Fibroblast of lung (primary cell): ENCODE measurements around the gene HDAC8. TPM values are rescaled to one million over a fixed set of nuclear protein-coding genes. Genes with fewer than 3 reads are reported as not detected.

Source experiments
- DNase-seq, 2 donors: peaks; one replicate each; pipeline versions ENCODE4 v3.0.0 to v3.0.0-alpha.2; 2010; ENCODE audit warnings: low read depth in 2 of 2
- H2AFZ ChIP-seq: 2 replicates; pipeline ENCODE4 v1.5.1; 2012; ENCODE audit warnings: low read length, control low read depth, inconsistent platforms
- H3K27ac ChIP-seq: 2 replicates; pipeline ENCODE4 v1.5.1; 2011; ENCODE audit warnings: low read length, control low read depth; ENCODE audit not compliant: insufficient read depth
- H3K27me3 ChIP-seq: 2 replicates; pipeline ENCODE4 v1.5.1; 2011; ENCODE audit warnings: mild to moderate bottlenecking, low read length; ENCODE audit not compliant: control insufficient read depth, insufficient read depth
- H3K36me3 ChIP-seq: 2 replicates; pipeline ENCODE4 v1.5.1; 2011; ENCODE audit warnings: low read length; ENCODE audit not compliant: control insufficient read depth, insufficient read depth
- H3K4me1 ChIP-seq: 2 replicates; pipeline ENCODE4 v1.5.1; 2011; ENCODE audit warnings: low read length; ENCODE audit not compliant: control insufficient read depth, insufficient read depth; ENCODE audit errors: extremely low read depth
- H3K4me2 ChIP-seq: 2 replicates; pipeline ENCODE4 v1.5.1; 2011; ENCODE audit warnings: low read length, control low read depth; ENCODE audit not compliant: insufficient read depth; ENCODE audit errors: extremely low read depth
- H3K4me3 ChIP-seq, 4 experiments: fragments of 200-600 bp in 1 of 4; sonication (generic) in 1 of 4; replicated peaks in 1 of 4; 2 replicates each; pipeline ENCODE4 v1.5.1; 2011 to 2016; ENCODE audit warnings: low read length in 4 of 4, low read depth in 3 of 4, mild to moderate bottlenecking in 3 of 4, control low read depth in 2 of 4, inconsistent platforms in 1 of 4, mixed read lengths in 1 of 4; ENCODE audit not compliant: insufficient read depth in 1 of 4; ENCODE audit errors: control extremely low read depth in 1 of 4
- H3K79me2 ChIP-seq: 2 replicates; pipeline ENCODE4 v1.5.1; 2012; ENCODE audit warnings: mild to moderate bottlenecking, low read length, inconsistent platforms; ENCODE audit not compliant: control insufficient read depth, insufficient read depth
- H3K9ac ChIP-seq: 2 replicates; pipeline ENCODE4 v1.5.1; 2011; ENCODE audit warnings: mild to moderate bottlenecking, low read length, control low read depth; ENCODE audit not compliant: insufficient read depth
- H3K9me3 ChIP-seq: 2 replicates; pipeline ENCODE4 v1.5.1; 2012; ENCODE audit warnings: low read depth, low read length; ENCODE audit not compliant: control insufficient read depth, insufficient read depth
- H4K20me1 ChIP-seq: 2 replicates; pipeline ENCODE4 v1.5.1; 2011; ENCODE audit warnings: low read length; ENCODE audit not compliant: control insufficient read depth, insufficient read depth; ENCODE audit errors: extremely low read depth
- EZH2 ChIP-seq: IDR thresholded peaks from 2 replicates; pipeline ENCODE4 v1.5.1; 2012; ENCODE audit warnings: low read length, control low read depth, mild to moderate bottlenecking; ENCODE audit errors: missing control alignments
- polyA plus RNA-seq, 2 donors: library from polyadenylated mRNA; depleted of rRNA in 1 of 2; stranded (reverse) in 1 of 2; unstranded in 1 of 2; fragments of >200 nt; gene quantifications; 2 replicates each; pipeline ENCODE4 v1.2.1, GENCODE V29; 2011 to 2012; ENCODE audit warnings: missing spikeins in 1 of 2
- total RNA-seq: library from RNA; depleted of rRNA; stranded (reverse); fragments of >200 nt; gene quantifications from 2 replicates; pipeline ENCODE4 v1.2.1, GENCODE V29; 2014
- TF ChIP-seq, protein P1 (sequence below), 2 donors: IDR thresholded peaks in 1 of 2; conservative IDR thresholded peaks in 1 of 2; 1 replicate in 1 of 2; 2 replicates in 1 of 2; pipeline ENCODE4 v1.5.1; 2011 to 2012; ENCODE audit warnings: low read length in 2 of 2, control low read depth in 1 of 2, inconsistent platforms in 1 of 2, low read depth in 1 of 2, mild to moderate bottlenecking in 1 of 2

HDAC8 gene
- total and polyA plus RNA-seq, 2 donors (not counting 1 experiment from before 2014, with no cell fraction given), result 25.9 TPM

DNA sequence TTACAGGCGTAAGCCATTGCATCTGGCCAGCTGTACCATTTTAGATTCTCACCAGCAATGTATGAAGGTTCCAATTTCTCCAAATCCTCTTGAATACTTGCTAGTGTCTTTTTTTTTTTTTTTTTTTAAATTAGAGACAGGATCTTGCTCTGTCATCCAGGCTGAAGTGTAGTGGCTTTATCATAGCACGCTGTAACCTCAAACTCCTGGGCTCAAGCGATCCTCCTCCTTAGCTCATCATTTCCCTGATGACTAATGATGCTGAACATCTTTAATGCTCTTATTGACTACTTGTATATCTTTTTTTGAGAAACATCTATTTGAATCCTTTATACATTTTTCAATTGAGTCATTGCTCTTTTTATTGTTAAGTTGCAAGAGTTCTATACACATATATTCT, 40.3 kb downstream of the HDAC8 start:
- TF ChIP-seq, protein P1, sequence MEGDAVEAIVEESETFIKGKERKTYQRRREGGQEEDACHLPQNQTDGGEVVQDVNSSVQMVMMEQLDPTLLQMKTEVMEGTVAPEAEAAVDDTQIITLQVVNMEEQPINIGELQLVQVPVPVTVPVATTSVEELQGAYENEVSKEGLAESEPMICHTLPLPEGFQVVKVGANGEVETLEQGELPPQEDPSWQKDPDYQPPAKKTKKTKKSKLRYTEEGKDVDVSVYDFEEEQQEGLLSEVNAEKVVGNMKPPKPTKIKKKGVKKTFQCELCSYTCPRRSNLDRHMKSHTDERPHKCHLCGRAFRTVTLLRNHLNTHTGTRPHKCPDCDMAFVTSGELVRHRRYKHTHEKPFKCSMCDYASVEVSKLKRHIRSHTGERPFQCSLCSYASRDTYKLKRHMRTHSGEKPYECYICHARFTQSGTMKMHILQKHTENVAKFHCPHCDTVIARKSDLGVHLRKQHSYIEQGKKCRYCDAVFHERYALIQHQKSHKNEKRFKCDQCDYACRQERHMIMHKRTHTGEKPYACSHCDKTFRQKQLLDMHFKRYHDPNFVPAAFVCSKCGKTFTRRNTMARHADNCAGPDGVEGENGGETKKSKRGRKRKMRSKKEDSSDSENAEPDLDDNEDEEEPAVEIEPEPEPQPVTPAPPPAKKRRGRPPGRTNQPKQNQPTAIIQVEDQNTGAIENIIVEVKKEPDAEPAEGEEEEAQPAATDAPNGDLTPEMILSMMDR (conservative IDR thresholded peaks at IDR 0.05 in 1 of 2, IDR thresholded peaks at IDR 0.05 in 1 of 2; ENCODE audit: low read depth in 1 of 2, low read length in 2 of 2), result no peak
- no peak for TF ChIP-seq EZH2
- Histone ChIP-seq H3K79me2 (no peaks in the 10 kb centered on the region), H2AFZ (no peak overlapping the region), H3K27me3 (no peaks in the 10 kb centered on the region), H3K36me3 (no peaks in the 10 kb centered on the region), H4K20me1 (no peaks in the 10 kb centered on the region), H3K4me1 (no peaks in the 10 kb centered on the region), H3K9me3 (no peaks in the 10 kb centered on the region), H3K4me3 (no peak overlapping the region), H3K27ac (no peak overlapping the region), H3K4me2 (no peak overlapping the region), H3K9ac (no peak overlapping the region)
- no peak for DNase-seq

DNA sequence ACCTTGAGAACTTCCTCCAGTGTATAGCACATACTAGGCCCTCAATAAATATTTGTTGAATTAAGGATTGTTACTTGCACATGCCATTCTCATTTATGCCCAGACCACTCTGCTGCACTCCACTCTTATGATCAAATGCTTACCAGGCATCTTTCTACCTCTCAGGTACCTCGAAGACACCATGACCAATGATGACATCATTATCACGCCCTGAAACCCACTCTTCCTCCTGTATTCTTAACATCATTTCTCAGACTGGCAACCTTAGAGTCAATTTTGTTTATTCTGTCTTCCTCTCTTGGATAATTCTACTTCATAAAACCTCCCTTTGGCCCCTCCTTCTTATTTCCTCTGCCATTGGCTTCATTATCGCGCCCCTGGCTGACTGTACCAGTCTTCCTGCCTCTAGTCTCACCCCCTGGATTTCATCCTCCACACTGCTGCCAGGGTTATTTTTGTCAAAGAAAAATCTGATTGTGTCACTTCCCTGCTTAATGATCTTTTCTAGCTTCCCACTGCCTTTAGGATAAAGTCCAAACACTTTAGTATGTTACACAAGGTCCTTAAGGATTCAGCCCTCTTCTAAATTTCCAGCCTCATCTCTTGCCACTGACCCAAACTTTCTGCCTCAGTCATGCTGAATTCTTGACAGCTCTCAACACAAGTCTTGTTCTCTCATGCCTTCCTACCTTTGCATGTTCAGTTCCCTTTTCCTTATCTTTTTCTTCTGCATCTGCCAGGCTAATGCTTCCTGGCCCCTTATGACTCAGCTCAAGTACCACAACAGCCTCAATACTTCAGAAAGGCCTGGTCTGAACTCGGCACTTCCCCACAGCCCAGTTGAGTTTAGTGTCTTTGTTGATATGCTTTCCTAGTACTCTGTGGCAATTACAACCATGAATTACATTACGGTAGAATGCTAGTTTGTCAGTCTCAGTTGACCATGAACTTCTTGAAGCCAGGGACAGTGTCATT, 45.8 kb downstream of the HDAC8 start:
- Histone ChIP-seq H3K4me2 (no peak overlapping the region), H4K20me1 (no peaks in the 10 kb centered on the region), H3K4me1 (no peaks in the 10 kb centered on the region), H3K9ac (no peak overlapping the region), H3K9me3 (no peaks in the 10 kb centered on the region), H3K36me3 (no peaks in the 10 kb centered on the region), H3K4me3 (no peak overlapping the region), H3K79me2 (no peaks in the 10 kb centered on the region), H3K27ac (no peak overlapping the region), H2AFZ (no peak overlapping the region), H3K27me3 (no peaks in the 10 kb centered on the region)
- peak in 1 of 2 donors; percentile 53 for DNase-seq
- no peak for TF ChIP-seq EZH2
- TF ChIP-seq, protein P1 (conservative IDR thresholded peaks at IDR 0.05 in 1 of 2, IDR thresholded peaks at IDR 0.05 in 1 of 2; ENCODE audit: low read depth in 1 of 2, low read length in 2 of 2), result no peak

DNA sequence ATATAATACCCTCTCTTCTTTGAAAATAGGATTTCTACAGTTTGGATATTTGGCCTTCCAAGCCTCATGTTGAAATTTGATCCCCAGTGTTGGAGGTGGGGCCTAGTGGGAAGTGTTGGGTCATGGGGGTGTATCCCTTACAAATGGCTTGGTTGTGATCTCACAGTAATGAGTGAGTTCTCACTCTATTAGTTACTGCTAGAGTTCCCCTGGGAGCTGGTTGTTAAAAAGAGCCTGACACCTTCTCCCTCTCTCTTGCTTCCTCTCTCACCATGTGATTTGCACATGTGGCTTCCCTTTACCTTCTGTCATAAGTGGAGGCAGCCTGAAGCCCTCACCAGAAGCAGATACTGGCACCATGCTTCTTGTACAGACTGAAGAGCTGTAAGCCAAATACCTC, 73.9 kb downstream of the HDAC8 start:
- peak in 1 of 2 donors; percentile 4 for DNase-seq
- Histone ChIP-seq H3K27ac (no peak overlapping the region), H3K36me3 (no peaks in the 10 kb centered on the region), H2AFZ (no peak overlapping the region), H3K4me3 (no peak overlapping the region), H3K9ac (no peak overlapping the region), H3K27me3 (no peaks in the 10 kb centered on the region), H3K79me2 (no peaks in the 10 kb centered on the region), H3K9me3 (no peaks in the 10 kb centered on the region), H3K4me1 (no peaks in the 10 kb centered on the region), H3K4me2 (no peak overlapping the region), H4K20me1 (no peaks in the 10 kb centered on the region)
- no peak for TF ChIP-seq EZH2
- TF ChIP-seq, protein P1 (conservative IDR thresholded peaks at IDR 0.05 in 1 of 2, IDR thresholded peaks at IDR 0.05 in 1 of 2; ENCODE audit: low read depth in 1 of 2, low read length in 2 of 2), result no peak
